ENCODE measurements around the gene RICTOR. TPM values are rescaled to one million over a fixed set of nuclear protein-coding genes. Genes with fewer than 3 reads are reported as not detected.

RICTOR gene
- total and polyA plus RNA-seq, 2 of the 4 experiments (the other 2 are of a cell fraction): 4.1 to 35.7 TPM

DNA sequence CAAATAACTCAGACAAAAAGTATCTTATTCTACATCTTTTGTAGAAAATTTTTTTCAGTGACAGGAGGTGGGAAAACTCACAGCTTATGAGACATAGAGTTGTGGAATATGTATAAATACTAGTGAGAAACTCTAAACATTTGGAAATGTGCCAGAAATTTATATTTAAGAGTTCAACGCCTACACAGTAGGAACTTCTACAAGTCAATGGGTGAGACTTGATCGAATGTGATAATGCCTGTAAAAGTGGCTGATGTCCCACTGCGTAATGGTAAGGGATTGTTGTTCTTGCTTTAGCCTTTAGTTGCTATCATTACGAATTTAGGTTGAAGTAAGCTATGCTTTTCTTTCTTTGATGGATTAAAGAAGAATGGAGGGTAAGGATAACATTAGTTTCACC, 40.0 kb upstream of the RICTOR start:
- Histone ChIP-seq H3K14ac (replicated peaks; ENCODE audit: low read depth, low read length) (no peak overlapping the region), H2AK9ac (replicated peaks; ENCODE audit: low read depth, low read length, poor library complexity) (no peak overlapping the region), H2BK5ac (ENCODE audit: low read depth, low read length, poor library complexity, severe bottlenecking) (no peak overlapping the region), H4K8ac (ENCODE audit: low read depth in 2 of 2, low read length in 2 of 2) (no peak overlapping the region), H4K20me1 (ENCODE audit: insufficient read depth, low read length) (no peaks in the 10 kb centered on the region), H2AFZ (replicated peaks; ENCODE audit: low read length, poor library complexity) (no peak overlapping the region), H3K79me1 (ENCODE audit: low read depth in 1 of 2, low read length in 2 of 2) (no peaks in the 10 kb centered on the region), H4K5ac (ENCODE audit: low read depth, low read length) (no peak overlapping the region), H3K4me1 (ENCODE audit: control insufficient read depth, insufficient read depth, low read length) (peaks cover 3% of the 10 kb centered on the region; the same call in 1 of the 2 replicates), H3K27ac (ENCODE audit: insufficient read depth, low read length) (no peak overlapping the region), H3K23ac (ENCODE audit: low read depth, low read length) (no peak overlapping the region), H3K4me2 (ENCODE audit: low read depth, low read length) (no peak overlapping the region), H3K9ac (ENCODE audit: low read depth, low read length) (no peak overlapping the region), H2AK5ac (ENCODE audit: low read depth, low read length) (no peak overlapping the region; the same call in 1 of the 2 replicates), H3K4me3 (ENCODE audit: insufficient read depth, low read depth, low read length) (no peak overlapping the region), H2BK15ac (ENCODE audit: low read depth, low read length) (no peak overlapping the region), H4K91ac (ENCODE audit: insufficient read depth, low read depth, low read length) (no peak overlapping the region), H2BK20ac (ENCODE audit: low read depth, low read length) (no peak overlapping the region; the same call in 1 of the 2 replicates), H3K9me1 (ENCODE audit: insufficient read depth, low read length) (no peaks in the 10 kb centered on the region), H3K27me3 (ENCODE audit: control insufficient read depth, insufficient read depth, low read length) (no peaks in the 10 kb centered on the region), H3K9me3 (ENCODE audit: control insufficient read depth, insufficient read depth, low read length) (no peaks in the 10 kb centered on the region), H3K36me3 (ENCODE audit: control insufficient read depth, insufficient read depth, low read length) (no peaks in the 10 kb centered on the region), H3K18ac (ENCODE audit: low read depth, low read length) (no peak overlapping the region), H3K56ac (ENCODE audit: extremely low read depth, insufficient read depth, low read length) (no peak overlapping the region), H2BK120ac (ENCODE audit: low read depth, low read length) (no peak overlapping the region), H3K4ac (ENCODE audit: low read depth, low read length) (no peak overlapping the region)
- no peak for DNase-seq
- no peak for ATAC-seq (ENCODE audit: low read depth)
- TF ChIP-seq MXI1 (IDR thresholded peaks at IDR 0.05; ENCODE audit: borderline replicate concordance, low read depth, low read length): no peak
- TF ChIP-seq CHD1 (IDR thresholded peaks at IDR 0.05; ENCODE audit: low read depth, low read length): no peak
- TF ChIP-seq FOS (IDR thresholded peaks at IDR 0.05; ENCODE audit: low read depth, low read length): no peak
- no peak for TF ChIP-seq ELK1 (IDR thresholded peaks at IDR 0.05; ENCODE audit: borderline replicate concordance, low read depth, low read length)
- no peak for TF ChIP-seq CTCF (conservative IDR thresholded peaks at IDR 0.05; ENCODE audit: low read depth, low read length)
- TF ChIP-seq BHLHE40 (IDR thresholded peaks at IDR 0.05; ENCODE audit: low read depth, low read length): no peak
- no peak for TF ChIP-seq RCOR1 (IDR thresholded peaks at IDR 0.05; ENCODE audit: insufficient replicate concordance, low read length)
- TF ChIP-seq MAFK (IDR thresholded peaks at IDR 0.05; ENCODE audit: low read depth, low read length): no peak
- TF ChIP-seq RFX5 (IDR thresholded peaks at IDR 0.05; ENCODE audit: low read depth, low read length): no peak
- TF ChIP-seq CEBPB (IDR thresholded peaks at IDR 0.05; ENCODE audit: low read depth, low read length): no peak
- TF ChIP-seq RAD21 (IDR thresholded peaks at IDR 0.05; ENCODE audit: low read length): no peak
- TF ChIP-seq POLR2A (IDR thresholded peaks at IDR 0.05; ENCODE audit: low read depth, low read length): no peak
- TF ChIP-seq MAZ (IDR thresholded peaks at IDR 0.05; ENCODE audit: borderline replicate concordance, low read depth, low read length): no peak
- TF ChIP-seq NFE2L2 (IDR thresholded peaks at IDR 0.05; ENCODE audit: low read depth, low read length): no peak
- CTCF ChIA-PET: interaction anchor here (0.7 kb wide), 1 partner anchor 33 kb away, joined by 3 read pairs; no protein-coding TSS in a partner anchor
- 92% methylated on average over 2 of the region's 4 CpGs; no CpG with 5 or more reads in 1 of the 2 experiments for WGBS, 2 experiments (ENCODE audit: extremely low coverage in 2 of 2, insufficient read length in 1 of 2)
- BruUV-seq (replicated peaks): no TSS peak
- in situ Hi-C loops (cut with MboI; ENCODE audit: low sequenced_read_pairs) (no loop called here), intact Hi-C loops (cut with micrococcal nuclease) (no loop called here), dilution Hi-C loops (cut with HindIII; ENCODE audit: low sequenced_read_pairs, unreplicated experiment) (no loop called here)
- POLR2A ChIA-PET (ENCODE audit: unreplicated experiment): no interaction called here
